Measurements from ENCODE around the gene PDZRN3. TPM values are rescaled to one million over a fixed set of nuclear protein-coding genes. Genes with fewer than 3 reads are reported as not detected.

The PDZRN3 gene
- total RNA-seq, 4 donors from 2014 or later: 87.3 to 268 (median 107) TPM

GRCh38 chr3:73550032-73550431 lies 74.7 kb downstream of the PDZRN3 start:
- intact Hi-C loops (cut with DNase I; ENCODE audit: low total_unique reads): no loop called here

GRCh38 chr3:73549051-73549600 lies 75.6 kb downstream of the PDZRN3 start:
- no peaks in the 10 kb centered on the region for H3K36me3 ChIP-seq
- H3K4me3 ChIP-seq: no peak overlapping the region
- no peak for DNase-seq
- no peaks in the 10 kb centered on the region for H3K9me3 ChIP-seq
- H3K27ac ChIP-seq: peak overlapping the region in 1 of 2 donors; percentile 72
- TF ChIP-seq POLR2A (IDR thresholded peaks at IDR 0.05) (no peak), CTCF (IDR thresholded peaks at IDR 0.05) (no peak)
- peaks cover 0 to 9% of the 10 kb centered on the region in 2 donors for H3K4me1 ChIP-seq
- no peaks in the 10 kb centered on the region for H3K27me3 ChIP-seq
- intact Hi-C loops (cut with DNase I; ENCODE audit: low total_unique reads): no loop called here

More at GRCh38 chr3:73550032-73550431, 74.7 kb downstream of the PDZRN3 start:
- H3K36me3 ChIP-seq: no peaks in the 10 kb centered on the region
- H3K4me3 ChIP-seq: no peak overlapping the region
- no peaks in the 10 kb centered on the region for H3K27me3 ChIP-seq
- H3K27ac ChIP-seq: no peak overlapping the region
- no peak for TF ChIP-seq POLR2A (IDR thresholded peaks at IDR 0.05)
- no peak for TF ChIP-seq CTCF (IDR thresholded peaks at IDR 0.05)
- no peak for DNase-seq
- no peaks in the 10 kb centered on the region for H3K9me3 ChIP-seq
- H3K4me1 ChIP-seq: peaks cover 0 to 9% of the 10 kb centered on the region in 2 donors

- intact Hi-C loops (cut with DNase I; ENCODE audit: low total_unique reads): no loop called here
- Histone ChIP-seq H3K4me3 (no peak overlapping the region), H3K9me3 (no peaks in the 10 kb centered on the region), H3K27ac (peak overlapping the region; percentile 68 to 72), H3K36me3 (no peaks in the 10 kb centered on the region), H3K4me1 (peaks cover 0 to 9% of the 10 kb centered on the region in 2 donors), H3K27me3 (no peaks in the 10 kb centered on the region)
- TF ChIP-seq POLR2A (IDR thresholded peaks at IDR 0.05): no peak
- no peak for TF ChIP-seq CTCF (IDR thresholded peaks at IDR 0.05)
- no peak for DNase-seq
Measured at GRCh38 chr3:73548436-73548835, 76.3 kb downstream of the PDZRN3 start.

- intact Hi-C loops (cut with DNase I; ENCODE audit: low total_unique reads): no loop called here
- H3K36me3 ChIP-seq: no peaks in the 10 kb centered on the region
- peak overlapping the region; percentile 68 to 72 for H3K27ac ChIP-seq
- TF ChIP-seq CTCF (IDR thresholded peaks at IDR 0.05): no peak
- peak in 1 of 2 donors; percentile 36 for DNase-seq
- peaks cover 0 to 9% of the 10 kb centered on the region in 2 donors for H3K4me1 ChIP-seq
- H3K27me3 ChIP-seq: no peaks in the 10 kb centered on the region
- no peaks in the 10 kb centered on the region for H3K9me3 ChIP-seq
- H3K4me3 ChIP-seq: no peak overlapping the region
Measured at GRCh38 chr3:73547427-73548248, 77.1 kb downstream of the PDZRN3 start.

GRCh38 chr3:73546961-73547360 lies 77.8 kb downstream of the PDZRN3 start:
- no peaks in the 10 kb centered on the region for H3K9me3 ChIP-seq
- intact Hi-C loops (cut with DNase I; ENCODE audit: low total_unique reads): no loop called here

More at GRCh38 chr3:73546961-73547360, 77.8 kb downstream of the PDZRN3 start:
- no peak overlapping the region for H3K4me3 ChIP-seq
- H3K4me1 ChIP-seq: peaks cover 0 to 10% of the 10 kb centered on the region in 2 donors
- H3K36me3 ChIP-seq: no peaks in the 10 kb centered on the region
- DNase-seq: no peak
- no peaks in the 10 kb centered on the region for H3K27me3 ChIP-seq
- peak overlapping the region; percentile 68 to 72 for H3K27ac ChIP-seq
- TF ChIP-seq CTCF (IDR thresholded peaks at IDR 0.05) (no peak), POLR2A (IDR thresholded peaks at IDR 0.05) (no peak)
